ENCODE measurements around the gene WFDC6.
"Not testable (repeated sequence)": the region's sequence is repeated elsewhere in the genome, so short reads cannot be mapped to it uniquely, and the experiment has no call there.

WFDC6 gene

GRCh38 chr20:45539382-45539781, at the start of gene WFDC6:
Gene WFDC6 (minus strand): TSS chr20:45539482. CDS start chr20:45539407, 75 bp downstream.
- H3K4me3 ChIP-seq (ENCODE audit: low read length): no peak within 1 kb of the TSS
- TF ChIP-seq ZNF274 (IDR thresholded peaks at IDR 0.05; ENCODE audit: low read depth, low read length): no peak

GRCh38 chr20:45588800-45589199, 49.5 kb upstream of the WFDC6 start:
- TF ChIP-seq ZNF274 (IDR thresholded peaks at IDR 0.05; ENCODE audit: low read depth, low read length): no peak
- no peak overlapping the region for H3K4me3 ChIP-seq (ENCODE audit: low read length)

- H3K4me3 ChIP-seq (ENCODE audit: low read length): not testable (repeated sequence)
These were observed 46.7 kb upstream of the WFDC6 start for GRCh38 chr20:45585986-45586385.

- not testable (repeated sequence) for H3K4me3 ChIP-seq (ENCODE audit: low read length)
These were observed 45.0 kb upstream of the WFDC6 start for GRCh38 chr20:45584294-45584693.

- TF ChIP-seq ZNF274 (IDR thresholded peaks at IDR 0.05; ENCODE audit: low read depth, low read length): no peak
- no peak overlapping the region for H3K4me3 ChIP-seq (ENCODE audit: low read length)
These were observed 44.2 kb upstream of the WFDC6 start for GRCh38 chr20:45583502-45583901.

GRCh38 chr20:45581702-45582101, 42.4 kb upstream of the WFDC6 start:
- TF ChIP-seq ZNF274 (IDR thresholded peaks at IDR 0.05; ENCODE audit: low read depth, low read length): no peak
- no peak overlapping the region for H3K4me3 ChIP-seq (ENCODE audit: low read length)

GRCh38 chr20:45579184-45579583, 39.9 kb upstream of the WFDC6 start, which contains the start of gene WFDC8:
Gene WFDC8 (minus strand): TSS chr20:45579284. CDS start chr20:45579247, 37 bp downstream.
- no peak for TF ChIP-seq ZNF274 (IDR thresholded peaks at IDR 0.05; ENCODE audit: low read depth, low read length)
- H3K4me3 ChIP-seq (ENCODE audit: low read length): no peak within 1 kb of the TSS

GRCh38 chr20:45578231-45578630, 38.9 kb upstream of the WFDC6 start:
- no peak overlapping the region for H3K4me3 ChIP-seq (ENCODE audit: low read length)
- TF ChIP-seq ZNF274 (IDR thresholded peaks at IDR 0.05; ENCODE audit: low read depth, low read length): no peak

- no peak for TF ChIP-seq ZNF274 (IDR thresholded peaks at IDR 0.05; ENCODE audit: low read depth, low read length)
- H3K4me3 ChIP-seq (ENCODE audit: low read length): no peak overlapping the region
These were observed 37.7 kb upstream of the WFDC6 start for GRCh38 chr20:45576995-45577394.

GRCh38 chr20:45575931-45576330, 36.6 kb upstream of the WFDC6 start:
- no peak for TF ChIP-seq ZNF274 (IDR thresholded peaks at IDR 0.05; ENCODE audit: low read depth, low read length)

GRCh38 chr20:45569650-45570049, 30.4 kb upstream of the WFDC6 start:
- not testable (repeated sequence) for H3K4me3 ChIP-seq (ENCODE audit: low read length)

More at GRCh38 chr20:45575931-45576330, 36.6 kb upstream of the WFDC6 start:
- H3K4me3 ChIP-seq (ENCODE audit: low read length): no peak overlapping the region

- TF ChIP-seq ZNF274 (IDR thresholded peaks at IDR 0.05; ENCODE audit: low read depth, low read length): no peak
- H3K4me3 ChIP-seq (ENCODE audit: low read length): no peak overlapping the region
These were observed 25.5 kb upstream of the WFDC6 start for GRCh38 chr20:45564760-45565276.

- no peak overlapping the region for H3K4me3 ChIP-seq (ENCODE audit: low read length)
- TF ChIP-seq ZNF274 (IDR thresholded peaks at IDR 0.05; ENCODE audit: low read depth, low read length): no peak
These were observed 15.9 kb upstream of the WFDC6 start for GRCh38 chr20:45555198-45555597.

GRCh38 chr20:45552456-45552855, 13.2 kb upstream of the WFDC6 start:
- TF ChIP-seq ZNF274 (IDR thresholded peaks at IDR 0.05; ENCODE audit: low read depth, low read length): no peak
- no peak overlapping the region for H3K4me3 ChIP-seq (ENCODE audit: low read length)

- TF ChIP-seq ZNF274 (IDR thresholded peaks at IDR 0.05; ENCODE audit: low read depth, low read length): no peak
- H3K4me3 ChIP-seq (ENCODE audit: low read length): no peak overlapping the region
These were observed 11.5 kb upstream of the WFDC6 start for GRCh38 chr20:45550765-45551164.

GRCh38 chr20:45548410-45548809, 9.1 kb upstream of the WFDC6 start:
- TF ChIP-seq ZNF274 (IDR thresholded peaks at IDR 0.05; ENCODE audit: low read depth, low read length): no peak
- H3K4me3 ChIP-seq (ENCODE audit: low read length): no peak overlapping the region
